Hepatocyte (in vitro differentiated cells): ENCODE measurements around the gene ATP13A2.

Experiments
- EZH2 ChIP-seq: fragments of 200-600 bp; sonication (generic); IDR thresholded peaks from 2 replicates; pipeline ENCODE4 v1.6.1; 2016; ENCODE audit warnings: antibody characterized with exemption, mild to moderate bottlenecking, borderline replicate concordance
- EZH2phosphoT487 ChIP-seq: fragments of 200-600 bp; sonication (generic); IDR thresholded peaks from one replicate; pipeline ENCODE4 v1.6.1; 2018; ENCODE audit warnings: antibody characterized with exemption, mild to moderate bottlenecking, low read depth, moderate library complexity; ENCODE audit not compliant: unreplicated experiment, severe bottlenecking
- TF ChIP-seq, protein P1 (sequence below): fragments of 200-600 bp; sonication (generic); IDR thresholded peaks from 2 replicates; pipeline ENCODE4 v1.5.1; 2016; ENCODE audit warnings: antibody characterized with exemption, mild to moderate bottlenecking; ENCODE audit not compliant: poor library complexity

DNA sequence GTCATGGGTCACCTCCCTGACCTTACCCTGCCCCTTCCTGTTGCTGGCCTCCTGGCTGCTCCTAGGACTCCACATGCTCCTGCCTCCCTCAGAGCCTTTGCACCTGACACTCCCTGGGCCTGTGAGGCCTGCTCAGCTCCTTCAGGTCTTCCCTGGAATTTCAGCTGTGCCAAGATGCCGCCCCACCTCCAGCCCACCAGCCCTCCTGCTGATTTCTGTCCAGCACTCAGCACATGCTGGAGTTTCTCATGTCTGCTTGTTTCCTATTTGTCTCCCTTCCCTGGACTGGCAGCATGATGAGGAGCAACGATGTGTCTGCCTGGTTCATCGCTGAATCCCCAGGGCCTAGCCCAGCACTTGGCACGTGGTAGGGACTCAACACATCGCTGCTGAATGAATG lies 34.4 kb downstream of the ATP13A2 start:
- TF ChIP-seq, protein P1, sequence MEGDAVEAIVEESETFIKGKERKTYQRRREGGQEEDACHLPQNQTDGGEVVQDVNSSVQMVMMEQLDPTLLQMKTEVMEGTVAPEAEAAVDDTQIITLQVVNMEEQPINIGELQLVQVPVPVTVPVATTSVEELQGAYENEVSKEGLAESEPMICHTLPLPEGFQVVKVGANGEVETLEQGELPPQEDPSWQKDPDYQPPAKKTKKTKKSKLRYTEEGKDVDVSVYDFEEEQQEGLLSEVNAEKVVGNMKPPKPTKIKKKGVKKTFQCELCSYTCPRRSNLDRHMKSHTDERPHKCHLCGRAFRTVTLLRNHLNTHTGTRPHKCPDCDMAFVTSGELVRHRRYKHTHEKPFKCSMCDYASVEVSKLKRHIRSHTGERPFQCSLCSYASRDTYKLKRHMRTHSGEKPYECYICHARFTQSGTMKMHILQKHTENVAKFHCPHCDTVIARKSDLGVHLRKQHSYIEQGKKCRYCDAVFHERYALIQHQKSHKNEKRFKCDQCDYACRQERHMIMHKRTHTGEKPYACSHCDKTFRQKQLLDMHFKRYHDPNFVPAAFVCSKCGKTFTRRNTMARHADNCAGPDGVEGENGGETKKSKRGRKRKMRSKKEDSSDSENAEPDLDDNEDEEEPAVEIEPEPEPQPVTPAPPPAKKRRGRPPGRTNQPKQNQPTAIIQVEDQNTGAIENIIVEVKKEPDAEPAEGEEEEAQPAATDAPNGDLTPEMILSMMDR: no peak
- TF ChIP-seq EZH2: no peak
- no peak for TF ChIP-seq EZH2phosphoT487
